NT2/D1 (cell line): ENCODE results near the gene CEP131.

Experiments
- DNase-seq: peaks from one replicate; pipeline ENCODE4 v3.0.0-alpha.2; 2011; ENCODE audit warnings: low read depth, low spot score
- H3K27me3 ChIP-seq: 2 replicates; pipeline ENCODE4 v1.6.0; 2011; ENCODE audit warnings: mild to moderate bottlenecking; ENCODE audit not compliant: insufficient read length, insufficient read depth
- H3K36me3 ChIP-seq: 2 replicates; pipeline ENCODE4 v1.6.1; 2011; ENCODE audit warnings: mild to moderate bottlenecking, low read length, mixed read lengths; ENCODE audit not compliant: insufficient read depth, insufficient read length
- H3K4me1 ChIP-seq: 2 replicates; pipeline ENCODE4 v1.5.1; 2011; ENCODE audit not compliant: insufficient read depth, insufficient read length
- H3K4me3 ChIP-seq: 2 replicates; pipeline ENCODE4 v1.5.1; 2011; ENCODE audit warnings: low read depth; ENCODE audit not compliant: insufficient read length
- H3K9ac ChIP-seq: 2 replicates; pipeline ENCODE4 v1.6.0; 2011; ENCODE audit warnings: low read depth; ENCODE audit not compliant: insufficient read length
- H3K9me3 ChIP-seq: 2 replicates; pipeline ENCODE4 v1.5.1; 2011; ENCODE audit warnings: mild to moderate bottlenecking, low read length; ENCODE audit not compliant: insufficient read depth
- SUZ12 ChIP-seq: IDR thresholded peaks from 2 replicates; pipeline ENCODE4 v1.6.1; 2011; ENCODE audit not compliant: insufficient read length, insufficient read depth; ENCODE audit errors: extremely low read depth
- YY1 ChIP-seq: IDR thresholded peaks from 2 replicates; pipeline ENCODE4 v1.6.1; 2011; ENCODE audit not compliant: insufficient read length, insufficient read depth
- ZNF274 ChIP-seq: IDR thresholded peaks from 2 replicates; pipeline ENCODE4 v1.6.1; 2011; ENCODE audit warnings: mild to moderate bottlenecking, low read depth, low read length

Gene CEP131

DNA sequence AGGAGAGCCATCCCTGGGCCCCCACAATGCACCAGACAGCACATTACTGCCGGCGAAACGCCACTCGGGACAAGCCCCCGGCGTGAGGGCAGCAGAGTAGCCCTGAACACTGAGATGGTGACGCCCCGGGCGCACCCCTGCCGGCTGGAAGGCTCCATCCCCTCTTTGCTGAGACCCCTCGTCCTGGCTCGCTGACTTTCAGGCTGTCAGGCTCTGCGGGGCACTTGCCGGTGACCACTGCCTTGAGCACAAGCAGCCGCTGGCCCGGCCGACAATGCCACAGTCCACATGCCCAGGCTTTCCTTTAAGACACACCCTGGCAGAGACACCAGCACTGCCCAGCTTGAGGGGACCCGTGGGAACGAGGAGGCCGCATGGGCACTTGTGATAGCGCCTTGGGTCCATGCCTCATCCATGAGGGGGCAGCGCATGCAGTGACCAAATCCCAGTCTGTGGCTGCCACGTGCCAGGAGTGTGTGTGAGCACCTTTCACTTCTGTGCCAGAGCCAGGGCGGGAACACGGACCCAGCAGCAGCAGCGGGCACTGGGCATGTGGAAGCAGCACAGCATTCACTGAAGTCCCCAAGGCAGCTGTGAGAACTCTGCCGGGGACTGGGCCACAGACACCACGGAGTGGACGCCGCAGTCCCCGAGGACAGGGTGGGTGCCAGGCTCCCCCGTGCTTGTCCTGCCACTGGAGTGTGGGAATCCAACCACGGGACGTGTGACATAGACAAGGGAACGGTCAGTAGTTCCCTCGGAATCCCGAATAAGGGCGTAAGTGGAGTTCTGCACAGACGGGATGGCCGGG lies 40.8 kb upstream of the CEP131 start:
- no peak overlapping the region for H3K9ac ChIP-seq
- peaks cover 79% of the 10 kb centered on the region for H3K36me3 ChIP-seq
- H3K9me3 ChIP-seq = no peaks in the 10 kb centered on the region
- H3K27me3 ChIP-seq = no peaks in the 10 kb centered on the region
- no peak overlapping the region for H3K4me3 ChIP-seq
- TF ChIP-seq SUZ12 (no peak), ZNF274 (no peak), YY1 (no peak)
- peaks cover 5% of the 10 kb centered on the region for H3K4me1 ChIP-seq
- DNase-seq = no peak

DNA sequence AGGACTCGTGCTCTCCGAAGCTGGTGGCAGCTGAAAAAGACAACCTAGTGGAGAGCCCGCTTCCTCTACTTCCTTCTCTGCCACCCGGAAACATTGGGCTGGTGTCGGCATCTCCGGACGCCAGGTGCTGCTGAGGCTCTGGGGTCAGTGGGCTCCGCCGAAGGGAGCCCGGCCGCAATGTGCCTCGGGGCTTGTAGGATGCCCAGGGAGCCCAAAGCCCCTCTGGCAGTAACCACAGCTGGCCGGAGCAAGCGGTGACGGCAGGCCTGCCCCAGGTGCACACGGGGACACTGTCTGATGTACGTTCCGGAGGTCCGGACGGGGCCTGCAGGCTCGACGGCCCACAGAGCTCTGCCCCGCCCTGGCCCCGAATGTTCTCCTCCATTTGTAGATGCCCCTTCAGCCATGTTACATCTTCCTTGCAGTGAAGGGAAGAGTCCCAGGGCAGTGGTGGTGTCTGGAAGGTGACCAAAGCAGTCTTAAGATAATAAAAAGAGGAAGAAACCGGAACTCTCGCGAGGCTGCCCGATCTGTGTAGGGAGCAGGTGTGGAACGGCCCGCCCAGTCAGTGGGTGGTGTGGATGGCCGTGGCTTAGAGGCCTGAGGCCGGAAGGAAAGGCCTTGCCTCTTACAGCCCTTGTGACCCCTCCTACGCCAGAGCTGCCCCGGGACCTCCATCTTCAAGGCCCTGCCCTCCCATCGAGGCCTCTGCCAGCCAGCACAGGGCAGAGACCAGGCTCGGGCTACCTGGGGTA lies 39.0 kb upstream of the CEP131 start:
- Histone ChIP-seq H3K4me3 (no peak overlapping the region), H3K9me3 (no peaks in the 10 kb centered on the region), H3K27me3 (no peaks in the 10 kb centered on the region), H3K9ac (no peak overlapping the region), H3K4me1 (peaks cover 5% of the 10 kb centered on the region), H3K36me3 (peaks cover 85% of the 10 kb centered on the region)
- no peak for DNase-seq
- no peak for TF ChIP-seq SUZ12
- no peak for TF ChIP-seq YY1
- TF ChIP-seq ZNF274 = no peak

DNA sequence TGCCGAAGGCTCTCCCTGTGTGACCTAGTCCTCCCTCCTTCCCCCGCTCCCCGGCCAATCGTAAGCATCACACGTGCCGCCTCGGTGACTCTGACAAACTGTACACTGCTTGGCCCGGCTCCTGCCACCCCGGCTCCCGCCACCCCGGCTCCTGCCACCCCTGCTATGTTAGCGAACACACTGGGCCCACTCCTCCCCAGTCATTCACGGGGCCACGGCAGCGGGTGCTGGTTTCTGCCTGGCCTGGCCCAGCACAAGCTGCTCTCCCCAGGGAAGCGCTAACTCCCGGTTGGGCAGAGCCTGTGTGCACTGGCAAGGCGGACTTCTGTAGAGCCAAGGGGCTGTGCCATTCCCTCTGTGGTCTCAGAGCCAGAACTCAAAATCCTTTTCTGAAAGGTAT lies 38.3 kb upstream of the CEP131 start:
- Histone ChIP-seq H3K4me3 (no peak overlapping the region), H3K9me3 (no peaks in the 10 kb centered on the region), H3K27me3 (no peaks in the 10 kb centered on the region), H3K36me3 (peaks cover 86% of the 10 kb centered on the region), H3K4me1 (peaks cover 5% of the 10 kb centered on the region), H3K9ac (no peak overlapping the region)
- DNase-seq = no peak
- TF ChIP-seq ZNF274 = no peak
- no peak for TF ChIP-seq SUZ12
- TF ChIP-seq YY1 = no peak

DNA sequence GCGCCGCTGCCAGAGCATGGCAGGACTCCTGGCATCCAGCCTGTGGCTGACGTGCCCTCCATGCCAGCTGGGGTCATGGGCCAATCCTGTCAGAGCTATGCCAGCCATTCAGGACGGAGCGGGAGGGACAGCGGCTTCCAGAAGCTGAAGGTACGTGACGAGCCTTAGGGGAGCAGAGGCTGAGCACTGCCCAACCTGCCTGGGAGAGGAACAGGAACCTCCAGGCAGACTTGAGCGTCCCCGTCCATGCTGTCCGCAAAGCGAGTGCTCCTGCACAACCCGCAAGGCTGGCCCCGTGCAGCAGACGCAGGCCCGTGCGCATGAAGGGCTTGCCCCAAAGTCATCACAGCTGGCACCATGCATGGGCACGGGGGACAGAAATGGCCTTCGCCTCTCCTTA lies 37.9 kb upstream of the CEP131 start:
- no peak overlapping the region for H3K9ac ChIP-seq
- no peaks in the 10 kb centered on the region for H3K9me3 ChIP-seq
- H3K4me1 ChIP-seq = peaks cover 7% of the 10 kb centered on the region
- TF ChIP-seq YY1 = no peak
- TF ChIP-seq SUZ12 = no peak
- no peak for TF ChIP-seq ZNF274
- H3K36me3 ChIP-seq = peaks cover 83% of the 10 kb centered on the region
- H3K4me3 ChIP-seq = no peak overlapping the region
- DNase-seq = no peak
- H3K27me3 ChIP-seq = no peaks in the 10 kb centered on the region

DNA sequence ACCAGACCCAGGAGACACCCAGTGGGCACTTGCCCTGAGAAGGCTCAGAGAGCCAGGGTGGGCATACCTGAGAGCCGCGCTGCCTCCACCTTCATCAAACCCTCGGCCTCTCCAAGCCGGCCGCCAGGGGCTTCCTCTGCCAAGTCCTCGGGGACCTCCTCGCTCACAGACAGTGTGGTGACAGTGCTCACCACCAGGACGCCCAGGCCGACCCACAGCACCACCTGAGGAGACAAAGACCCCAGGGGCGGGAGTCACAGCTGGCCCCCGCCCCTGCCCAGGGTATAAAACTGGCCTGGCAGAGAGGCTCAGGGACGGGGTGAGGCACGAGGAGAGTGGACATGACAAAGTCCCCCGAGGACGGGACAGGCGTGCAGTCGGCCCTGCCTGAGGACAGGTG lies 37.4 kb upstream of the CEP131 start:
- no peak for TF ChIP-seq SUZ12
- no peak for TF ChIP-seq YY1
- no peak for TF ChIP-seq ZNF274
- Histone ChIP-seq H3K36me3 (peaks cover 78% of the 10 kb centered on the region), H3K9me3 (no peaks in the 10 kb centered on the region), H3K4me3 (no peak overlapping the region), H3K9ac (no peak overlapping the region), H3K27me3 (no peaks in the 10 kb centered on the region), H3K4me1 (peaks cover 12% of the 10 kb centered on the region)
- no peak for DNase-seq

DNA sequence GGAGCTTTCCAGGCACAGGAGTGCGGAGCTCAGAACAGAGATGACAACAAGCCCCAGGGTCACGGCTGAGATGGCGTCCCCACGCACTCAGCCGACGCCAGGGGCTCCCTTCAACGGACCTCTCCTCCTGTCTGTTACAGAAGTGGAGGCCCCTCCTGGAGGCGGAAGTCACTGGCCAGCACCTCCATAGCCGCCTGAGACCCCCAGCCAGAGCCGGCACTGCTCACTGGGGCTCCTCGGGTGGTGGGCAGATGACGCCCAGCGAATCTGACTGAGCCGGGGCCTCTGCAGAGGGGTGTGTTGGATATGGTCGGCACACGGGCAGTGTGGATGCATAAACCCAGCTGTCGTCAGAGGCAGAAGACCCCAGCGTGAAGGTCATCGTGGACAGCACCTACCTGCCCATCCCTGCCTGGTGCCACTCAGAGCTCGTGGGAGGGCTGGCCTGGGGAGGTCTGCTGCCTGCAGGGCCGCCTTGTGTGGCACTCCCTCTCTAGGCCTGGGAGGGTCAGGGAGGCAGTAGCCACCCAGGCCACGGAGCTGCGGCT lies 36.4 kb upstream of the CEP131 start:
- peaks cover 69% of the 10 kb centered on the region for H3K36me3 ChIP-seq
- TF ChIP-seq YY1 (no peak), ZNF274 (no peak), SUZ12 (no peak)
- DNase-seq = no peak

DNA sequence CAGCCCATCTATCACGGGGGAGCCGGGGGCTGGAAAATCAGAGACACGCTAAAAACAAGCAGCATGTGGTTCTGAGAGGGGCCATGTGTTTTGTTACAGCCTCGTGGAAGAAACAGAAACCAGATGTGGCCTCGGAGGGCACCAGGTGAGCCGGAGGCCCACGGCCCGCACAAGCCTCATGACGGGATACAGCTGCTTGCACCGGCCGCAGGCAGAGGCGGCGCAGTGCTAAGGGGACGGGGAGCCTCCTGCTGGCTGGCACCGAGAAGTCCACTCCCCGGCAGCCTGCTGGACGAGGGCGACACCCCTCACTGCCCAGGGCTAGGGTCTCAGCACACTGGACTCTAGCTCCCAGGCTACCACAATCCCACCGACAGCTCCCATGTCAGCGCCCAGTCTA lies 35.5 kb upstream of the CEP131 start:
- Histone ChIP-seq H3K4me3 (no peak overlapping the region), H3K4me1 (peaks cover 10% of the 10 kb centered on the region), H3K36me3 (peaks cover 65% of the 10 kb centered on the region), H3K9ac (no peak overlapping the region), H3K9me3 (no peaks in the 10 kb centered on the region), H3K27me3 (no peaks in the 10 kb centered on the region)
- TF ChIP-seq ZNF274 (no peak), SUZ12 (no peak), YY1 (no peak)
- no peak for DNase-seq

More for the DNA sequence above, 36.4 kb upstream of the CEP131 start:
- no peaks in the 10 kb centered on the region for H3K9me3 ChIP-seq
- no peak overlapping the region for H3K9ac ChIP-seq
- peaks cover 13% of the 10 kb centered on the region for H3K4me1 ChIP-seq
- H3K4me3 ChIP-seq = no peak overlapping the region
- H3K27me3 ChIP-seq = no peaks in the 10 kb centered on the region
